ENCODE data around the gene PHF1. TPM values are rescaled to one million over a fixed set of nuclear protein-coding genes. Genes with fewer than 3 reads are reported as not detected.

Gene PHF1
- total and polyA plus RNA-seq, 2 of the 13 experiments (the other 11 are each of a cell fraction or from before 2014, with no cell fraction given) = 25.4 to 61.9 TPM

DNA sequence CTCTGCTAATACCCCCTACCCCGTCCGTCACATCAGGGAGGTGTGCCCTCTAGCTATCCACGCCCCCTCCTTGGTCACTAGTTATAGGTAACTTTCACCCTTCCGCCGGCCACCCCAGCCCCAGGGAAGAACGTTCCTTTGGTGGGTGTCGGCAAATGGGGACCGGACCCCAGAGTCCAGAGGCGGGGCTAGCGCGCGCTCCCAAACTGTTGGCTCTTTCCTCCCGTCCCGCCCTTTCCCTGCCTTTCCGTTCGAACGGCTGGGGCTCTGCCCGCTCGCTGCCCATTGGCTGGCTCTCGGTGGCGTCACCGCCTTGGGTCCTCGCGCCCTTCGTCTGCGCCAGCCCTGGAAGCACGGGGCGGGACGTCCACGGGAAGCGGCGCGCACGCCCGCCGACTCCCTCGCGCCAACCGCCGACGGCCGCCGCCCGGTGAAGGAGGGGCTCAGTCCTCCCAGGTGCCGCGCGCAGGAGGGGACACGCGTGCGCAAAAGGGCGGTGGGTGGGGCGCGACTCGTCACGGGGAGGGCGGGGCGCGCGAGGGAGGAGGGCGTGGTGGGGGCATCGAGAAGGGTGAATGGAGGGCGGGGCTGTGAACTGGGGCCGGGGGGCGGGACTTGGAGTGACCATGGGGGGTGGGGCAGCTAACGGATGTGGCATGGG lies 634 bp upstream of the PHF1 start (continued):
- TF ChIP-seq NKX3-1 (CRISPR knock-in tag; IDR thresholded peaks at IDR 0.05) (peak; percentile 72; the same call in 1 of the 2 replicates), NFRKB (IDR thresholded peaks at IDR 0.05) (no peak), ZMAT3 (CRISPR knock-in tag; conservative IDR thresholded peaks at IDR 0.05) (peak; percentile 97; the same call in 1 of the 2 replicates), SP4 (CRISPR knock-in tag; IDR thresholded peaks at IDR 0.05) (peak; percentile 98), CEBPB (IDR thresholded peaks at IDR 0.05; ENCODE audit: borderline replicate concordance, low read depth, low read length) (no peak), DPF2 (CRISPR knock-in tag; IDR thresholded peaks at IDR 0.05; ENCODE audit: borderline replicate concordance, low read depth) (0 out of 2 replicates have a peak, but pooled peaks have one; percentile 43), TBX2 (CRISPR knock-in tag; IDR thresholded peaks at IDR 0.05; ENCODE audit: borderline replicate concordance) (peak; percentile 95), NFE2L1 (CRISPR knock-in tag; IDR thresholded peaks at IDR 0.05; ENCODE audit: borderline replicate concordance) (0 out of 2 replicates have a peak, but pooled peaks have one; percentile 49), KAT8 (CRISPR knock-in tag; IDR thresholded peaks at IDR 0.05) (peak; percentile 87), AGO1 (IDR thresholded peaks at IDR 0.05; ENCODE audit: low read depth, low read length, poor library complexity, severe bottlenecking) (peak; percentile 100), PHB2 (IDR thresholded peaks at IDR 0.05; ENCODE audit: partially characterized antibody) (no peak), ZNF550 (CRISPR knock-in tag; IDR thresholded peaks at IDR 0.05; ENCODE audit: borderline replicate concordance) (0 out of 2 replicates have a peak, but pooled peaks have one; percentile 62), ZNF841 (CRISPR knock-in tag; IDR thresholded peaks at IDR 0.05; ENCODE audit: borderline replicate concordance) (peak; percentile 92; the same call in 1 of the 2 replicates), SMARCC2 (IDR thresholded peaks at IDR 0.05) (no peak), ZNF484 (CRISPR knock-in tag; IDR thresholded peaks at IDR 0.05; ENCODE audit: borderline replicate concordance, low read depth) (no peak), GABPB1 (CRISPR knock-in tag; IDR thresholded peaks at IDR 0.05) (peak; percentile 92), AHR (CRISPR knock-in tag; IDR thresholded peaks at IDR 0.05) (peak; percentile 17; the same call in 1 of the 2 replicates), PRMT3 (CRISPR knock-in tag; IDR thresholded peaks at IDR 0.05; ENCODE audit: borderline replicate concordance, low read depth) (peak; percentile 98)
- TF ChIP-seq, protein P1, sequence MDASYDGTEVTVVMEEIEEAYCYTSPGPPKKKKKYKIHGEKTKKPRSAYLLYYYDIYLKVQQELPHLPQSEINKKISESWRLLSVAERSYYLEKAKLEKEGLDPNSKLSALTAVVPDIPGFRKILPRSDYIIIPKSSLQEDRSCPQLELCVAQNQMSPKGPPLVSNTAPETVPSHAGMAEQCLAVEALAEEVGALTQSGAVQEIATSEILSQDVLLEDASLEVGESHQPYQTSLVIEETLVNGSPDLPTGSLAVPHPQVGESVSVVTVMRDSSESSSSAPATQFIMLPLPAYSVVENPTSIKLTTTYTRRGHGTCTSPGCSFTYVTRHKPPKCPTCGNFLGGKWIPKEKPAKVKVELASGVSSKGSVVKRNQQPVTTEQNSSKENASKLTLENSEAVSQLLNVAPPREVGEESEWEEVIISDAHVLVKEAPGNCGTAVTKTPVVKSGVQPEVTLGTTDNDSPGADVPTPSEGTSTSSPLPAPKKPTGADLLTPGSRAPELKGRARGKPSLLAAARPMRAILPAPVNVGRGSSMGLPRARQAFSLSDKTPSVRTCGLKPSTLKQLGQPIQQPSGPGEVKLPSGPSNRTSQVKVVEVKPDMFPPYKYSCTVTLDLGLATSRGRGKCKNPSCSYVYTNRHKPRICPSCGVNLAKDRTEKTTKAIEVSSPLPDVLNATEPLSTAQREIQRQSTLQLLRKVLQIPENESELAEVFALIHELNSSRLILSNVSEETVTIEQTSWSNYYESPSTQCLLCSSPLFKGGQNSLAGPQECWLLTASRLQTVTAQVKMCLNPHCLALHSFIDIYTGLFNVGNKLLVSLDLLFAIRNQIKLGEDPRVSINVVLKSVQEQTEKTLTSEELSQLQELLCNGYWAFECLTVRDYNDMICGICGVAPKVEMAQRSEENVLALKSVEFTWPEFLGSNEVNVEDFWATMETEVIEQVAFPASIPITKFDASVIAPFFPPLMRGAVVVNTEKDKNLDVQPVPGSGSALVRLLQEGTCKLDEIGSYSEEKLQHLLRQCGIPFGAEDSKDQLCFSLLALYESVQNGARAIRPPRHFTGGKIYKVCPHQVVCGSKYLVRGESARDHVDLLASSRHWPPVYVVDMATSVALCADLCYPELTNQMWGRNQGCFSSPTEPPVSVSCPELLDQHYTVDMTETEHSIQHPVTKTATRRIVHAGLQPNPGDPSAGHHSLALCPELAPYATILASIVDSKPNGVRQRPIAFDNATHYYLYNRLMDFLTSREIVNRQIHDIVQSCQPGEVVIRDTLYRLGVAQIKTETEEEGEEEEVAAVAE (CRISPR knock-in tag; IDR thresholded peaks at IDR 0.05; ENCODE audit: borderline replicate concordance) = peak; percentile 81; the same call in 1 of the 2 replicates
- TF ChIP-seq, protein P2, sequence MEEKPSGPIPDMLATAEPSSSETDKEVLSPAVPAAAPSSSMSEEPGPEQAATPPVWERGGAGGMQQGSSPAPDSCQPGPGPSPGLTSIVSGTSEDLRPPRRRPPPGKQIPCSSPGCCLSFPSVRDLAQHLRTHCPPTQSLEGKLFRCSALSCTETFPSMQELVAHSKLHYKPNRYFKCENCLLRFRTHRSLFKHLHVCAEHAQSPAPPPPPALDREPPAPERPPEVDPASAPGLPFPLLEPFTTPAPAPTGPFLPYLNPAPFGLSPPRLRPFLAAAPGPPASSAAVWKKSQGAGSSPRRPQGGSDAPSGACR (CRISPR knock-in tag; IDR thresholded peaks at IDR 0.05) = peak; percentile 77; the same call in 1 of the 2 replicates
- TF ChIP-seq, protein P3, sequence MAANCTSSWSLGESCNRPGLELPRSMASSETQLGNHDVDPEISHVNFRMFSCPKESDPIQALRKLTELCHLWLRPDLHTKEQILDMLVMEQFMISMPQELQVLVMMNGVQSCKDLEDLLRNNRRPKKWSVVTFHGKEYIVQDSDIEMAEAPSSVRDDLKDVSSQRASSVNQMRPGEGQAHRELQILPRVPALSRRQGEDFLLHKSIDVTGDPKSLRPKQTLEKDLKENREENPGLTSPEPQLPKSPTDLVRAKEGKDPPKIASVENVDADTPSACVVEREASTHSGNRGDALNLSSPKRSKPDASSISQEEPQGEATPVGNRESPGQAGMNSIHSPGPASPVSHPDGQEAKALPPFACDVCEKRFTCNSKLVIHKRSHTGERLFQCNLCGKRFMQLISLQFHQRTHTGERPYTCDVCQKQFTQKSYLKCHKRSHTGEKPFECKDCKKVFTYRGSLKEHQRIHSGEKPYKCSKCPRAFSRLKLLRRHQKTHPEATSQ (CRISPR knock-in tag; IDR thresholded peaks at IDR 0.05; ENCODE audit: borderline replicate concordance) = peak; percentile 83; the same call in 1 of the 2 replicates
